SIG-M5 treated with dmso at 0.1 percent for 504 hours (cell line): ENCODE results near the gene KIF3B.
"Not testable (repeated sequence)": the region's sequence is repeated elsewhere in the genome, so short reads cannot be mapped to it uniquely, and the experiment has no call there.

Experiments
- DNase-seq: peaks from one replicate; lab custom pipeline; 2025; ENCODE audit not compliant: unreplicated experiment; lab: John Stamatoyannopoulos, UW

KIF3B gene

DNA sequence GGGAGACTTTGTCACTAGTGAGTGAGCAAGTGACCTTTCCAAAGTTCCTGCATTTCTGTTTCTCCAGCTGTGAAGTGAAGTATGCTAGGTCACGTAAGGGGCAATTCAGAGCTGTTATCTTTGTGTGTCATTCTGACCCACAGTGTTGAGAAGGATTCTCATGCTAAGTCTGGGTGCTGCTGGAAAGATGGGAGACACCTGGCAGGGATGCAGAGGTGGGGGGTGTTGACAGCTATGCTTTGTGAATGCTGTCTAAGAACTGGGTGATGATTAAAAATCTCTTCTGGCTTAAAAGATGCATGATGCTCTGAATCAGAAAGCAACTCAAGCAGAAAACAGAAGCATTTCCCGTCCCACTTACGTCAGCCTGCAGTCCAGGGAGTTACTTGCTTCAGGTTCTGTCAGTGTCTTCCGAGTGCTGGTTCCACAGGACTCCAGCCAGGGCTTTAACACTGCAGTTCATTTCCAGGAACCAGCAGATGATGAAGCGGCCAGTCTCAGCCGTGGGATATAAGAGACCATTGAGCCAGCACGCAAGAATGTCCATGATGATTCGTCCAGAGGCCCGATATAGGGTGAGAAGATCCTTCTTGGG lies 49.7 kb downstream of the KIF3B start:
- DNase-seq, result no peak

DNA sequence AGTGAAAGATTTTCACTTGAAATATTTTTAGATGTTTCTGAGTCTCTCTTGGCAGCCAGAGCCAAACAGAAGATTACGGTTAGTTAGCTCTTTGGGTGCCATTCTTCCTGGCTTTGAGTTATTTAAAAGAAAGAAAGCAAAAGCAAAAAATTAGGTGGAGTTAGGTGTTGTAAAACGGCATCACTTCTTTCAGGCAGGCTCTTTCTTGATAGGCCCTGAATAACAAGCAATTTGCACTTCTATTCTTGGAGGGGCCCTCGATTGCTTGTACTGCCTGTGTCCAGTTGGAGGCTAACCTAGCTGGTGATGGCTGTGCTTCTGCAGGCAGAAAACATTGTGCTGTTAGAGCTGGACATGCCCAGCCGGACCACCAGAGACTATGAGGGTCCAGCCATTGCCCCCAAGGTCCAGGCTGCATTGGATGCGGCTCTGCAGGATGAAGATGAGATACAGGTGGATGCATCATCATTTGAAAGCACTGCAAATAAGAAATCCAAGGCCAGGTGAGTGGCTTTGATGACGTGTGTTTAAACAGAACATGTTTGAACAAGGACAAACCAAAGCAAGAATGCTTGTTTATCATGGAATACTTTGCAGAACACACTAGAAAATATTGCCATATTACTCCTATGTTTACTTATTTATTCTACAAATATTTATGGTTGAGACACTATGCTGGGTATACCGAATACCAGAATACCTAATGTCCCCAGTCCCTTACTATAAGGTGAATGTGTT lies 52.5 kb downstream of the KIF3B start:
- no peak for DNase-seq

DNA sequence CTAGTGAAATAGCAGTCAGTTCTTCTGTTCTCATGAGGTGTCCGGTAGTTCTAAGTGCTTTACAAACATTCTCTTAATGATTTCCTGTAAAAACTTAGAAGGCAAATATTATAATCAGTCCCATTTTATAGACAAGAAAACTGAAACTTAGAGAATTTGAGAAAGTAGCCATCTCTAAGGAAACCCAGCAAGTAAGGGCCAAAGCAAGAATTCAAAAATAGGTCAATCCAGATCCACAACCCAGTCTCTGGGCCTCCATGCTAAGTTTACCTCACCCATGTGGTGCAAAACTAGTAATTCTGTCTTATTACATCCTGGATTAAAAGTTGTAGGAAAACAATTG lies 53.1 kb downstream of the KIF3B start:
- no peak for DNase-seq

DNA sequence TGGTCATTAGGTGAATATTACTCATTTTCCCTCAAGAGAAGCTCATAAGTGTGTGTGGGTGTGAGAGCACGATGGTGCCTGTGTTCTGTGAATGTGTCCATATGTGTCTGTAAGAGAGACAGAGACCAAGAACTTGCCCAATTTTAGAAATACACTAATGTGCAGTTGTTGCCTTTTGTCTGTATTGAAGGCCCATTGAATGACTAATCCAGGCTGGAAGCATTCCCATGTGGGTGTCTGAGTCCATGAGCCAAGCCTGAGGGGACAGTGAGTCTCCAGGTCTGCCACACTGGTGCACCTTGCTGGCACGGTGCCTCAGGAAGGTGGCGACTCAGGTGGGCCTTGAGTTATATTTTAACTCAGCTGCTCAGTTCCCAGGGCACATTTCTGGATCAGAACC lies 55.2 kb downstream of the KIF3B start:
- no peak for DNase-seq

DNA sequence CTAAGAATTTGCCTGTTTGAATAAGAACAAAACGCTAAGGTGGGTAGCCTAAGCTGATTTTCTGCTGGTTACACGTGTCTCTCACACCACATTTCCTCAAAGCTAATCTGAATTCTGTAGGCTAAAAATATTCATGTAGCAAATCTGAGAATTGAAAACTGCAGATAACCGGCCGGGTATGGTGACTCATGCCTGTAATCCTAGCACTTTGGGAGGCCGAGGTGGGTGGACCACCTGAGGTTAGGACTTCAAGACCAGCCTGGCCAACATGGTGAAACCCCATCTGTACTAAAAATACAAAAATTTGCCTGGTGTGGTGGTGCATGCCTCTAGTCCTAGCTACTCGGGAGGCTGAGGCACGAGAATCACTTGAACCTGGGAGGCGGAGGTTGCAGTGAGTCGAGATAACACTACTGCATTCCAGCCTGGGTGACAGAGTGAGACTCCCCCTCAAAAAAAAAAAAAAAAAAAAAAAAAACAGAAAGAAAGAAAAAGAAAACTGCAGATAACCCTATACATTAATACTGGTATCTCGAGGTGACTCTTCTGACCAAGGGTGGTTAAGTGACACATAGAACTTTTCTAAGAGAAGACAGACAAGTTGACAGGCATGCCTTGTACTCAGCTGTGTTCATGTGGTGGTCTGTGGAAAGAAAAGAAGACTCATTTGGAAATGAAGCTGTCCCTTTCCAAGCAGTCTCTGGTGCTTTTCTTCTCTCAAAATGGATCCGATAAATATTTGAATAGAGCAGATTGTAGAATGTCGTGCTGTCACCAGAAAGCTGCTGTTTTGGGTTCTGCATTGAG lies 55.9 kb downstream of the KIF3B start:
- no peak for DNase-seq

DNA sequence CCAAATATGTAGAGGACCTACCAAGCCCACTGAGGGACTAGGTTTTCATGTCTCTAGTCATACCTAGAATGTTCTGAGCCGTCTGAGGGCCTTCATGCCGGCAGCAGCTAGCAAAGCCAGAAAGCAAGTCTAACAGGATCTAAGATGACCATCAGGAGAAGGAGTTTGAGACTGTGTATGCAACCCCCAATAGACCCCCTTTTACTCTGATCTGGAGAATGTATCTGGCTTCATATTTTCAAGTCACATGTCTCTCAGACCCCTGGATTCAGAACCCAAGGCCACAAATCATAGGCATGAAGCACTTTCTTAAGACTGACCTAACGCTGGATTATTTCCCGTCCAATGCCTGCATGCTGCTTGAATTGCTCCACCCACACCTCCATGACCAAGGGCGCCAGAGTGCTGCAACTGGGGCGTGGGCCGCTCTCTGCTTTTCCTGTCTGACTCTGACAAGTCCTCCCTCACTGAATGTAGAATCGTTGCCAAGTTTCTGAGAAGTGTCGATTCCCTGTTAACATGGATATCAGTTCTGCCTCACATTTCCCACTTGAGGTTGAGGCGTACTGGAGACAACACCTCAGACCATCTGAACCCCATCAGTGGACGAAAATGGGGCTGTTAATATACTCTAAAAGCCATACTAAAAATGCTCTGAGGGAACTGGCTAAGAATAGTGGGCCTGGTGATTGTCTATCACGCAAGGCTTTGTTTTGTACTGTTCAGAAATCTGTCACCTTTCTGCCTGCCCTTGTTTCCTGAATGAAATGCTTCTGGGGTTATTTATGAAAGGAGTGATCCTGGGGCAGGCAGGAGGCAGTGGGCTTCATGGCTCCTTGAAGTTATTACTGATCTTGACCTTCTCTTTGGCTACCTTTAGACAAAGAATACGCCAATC lies 56.8 kb downstream of the KIF3B start:
- DNase-seq, result no peak

DNA sequence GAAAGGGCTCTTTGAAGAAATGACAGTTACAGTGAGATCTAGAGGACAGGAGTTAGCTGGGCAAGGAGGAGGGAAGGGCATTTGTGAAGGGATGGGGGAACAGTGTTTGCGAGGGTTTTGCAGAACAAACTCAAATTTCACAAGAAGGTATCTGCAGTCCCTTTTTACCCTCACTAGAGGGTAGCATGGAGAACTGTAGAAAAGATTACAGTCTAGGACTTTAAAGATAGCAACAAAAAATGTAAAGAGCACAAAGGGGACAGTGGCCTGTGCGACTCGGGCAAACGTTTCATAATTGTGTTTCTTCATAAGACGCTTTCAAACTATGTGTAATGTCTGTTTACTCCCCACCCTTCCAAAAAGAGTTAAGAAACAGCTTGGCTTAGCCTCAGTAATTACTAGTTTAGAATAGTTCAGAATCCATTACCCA lies 59.5 kb downstream of the KIF3B start:
- DNase-seq, result peak; percentile 95

DNA sequence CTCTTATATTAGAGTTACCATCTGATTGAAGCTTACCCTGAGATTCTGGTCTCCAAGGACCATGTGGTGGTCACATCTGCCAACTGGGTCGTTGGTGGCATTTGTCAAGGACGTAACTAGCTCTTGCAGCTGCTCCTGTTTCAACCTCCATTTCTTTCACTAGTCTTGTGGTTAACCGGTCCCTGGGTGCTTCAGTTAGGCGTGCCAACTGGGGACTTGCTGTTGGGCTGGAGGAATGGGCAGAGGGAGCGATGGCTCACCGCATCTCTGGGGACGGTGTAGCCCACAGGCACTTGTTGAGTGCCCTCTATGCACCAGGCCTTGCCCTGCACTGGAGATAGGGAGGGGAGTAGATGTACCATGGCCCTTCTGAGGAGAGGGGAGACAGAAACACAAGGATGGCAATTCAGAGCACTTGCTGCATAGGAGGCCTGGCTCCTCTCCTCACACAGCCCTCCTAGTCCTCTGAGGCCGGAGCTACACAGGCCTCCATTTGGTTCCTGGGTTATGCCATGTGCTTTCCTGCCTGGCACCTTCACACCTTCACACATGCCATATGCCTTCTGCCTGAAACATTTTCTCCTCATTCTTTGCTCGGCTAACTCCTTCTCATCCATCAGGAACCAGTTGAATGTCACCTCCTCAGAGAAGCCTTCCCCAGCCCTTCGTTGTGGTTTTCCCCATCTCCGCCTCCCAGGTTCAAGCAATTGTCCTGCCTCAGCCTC lies 60.6 kb downstream of the KIF3B start:
- no peak for DNase-seq

DNA sequence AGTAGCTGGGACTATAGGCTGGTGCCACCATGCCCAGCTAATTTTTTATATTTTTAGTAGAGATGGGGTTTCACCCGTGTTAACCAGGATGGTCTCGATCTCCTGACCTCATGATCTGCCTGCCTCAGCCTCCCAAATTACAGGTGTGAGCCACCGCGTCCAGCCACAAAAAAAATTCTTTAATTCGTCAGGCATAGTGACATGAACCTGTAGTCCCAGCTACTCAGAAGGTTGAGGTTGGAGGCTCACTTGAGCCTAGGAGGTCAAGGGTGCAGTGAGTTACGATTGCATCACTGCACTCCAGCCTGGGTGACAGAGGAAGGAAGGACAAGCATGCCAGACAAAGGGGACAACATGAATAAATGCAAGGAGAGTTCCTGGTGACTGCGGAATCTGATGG lies 61.2 kb downstream of the KIF3B start:
- no peak for DNase-seq

DNA sequence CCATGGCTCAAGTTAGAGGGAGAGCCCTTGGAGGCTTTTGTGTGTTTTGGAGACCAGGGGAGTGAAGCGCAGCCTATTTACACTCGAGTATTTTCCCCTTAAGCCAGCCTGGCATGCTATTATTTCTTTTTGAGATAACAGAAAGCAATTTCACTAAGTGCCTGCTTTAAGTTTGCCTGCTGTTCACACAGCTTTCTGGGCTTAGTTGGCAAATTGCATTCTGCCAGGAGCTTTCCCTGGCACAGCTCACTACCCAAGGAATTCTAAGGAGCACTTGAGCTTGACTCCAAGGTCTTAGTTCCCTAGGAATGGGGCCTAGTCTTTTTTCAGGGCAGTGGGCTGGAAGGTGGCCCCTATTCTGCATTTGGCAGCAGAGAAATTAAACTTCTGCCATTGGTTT lies 61.7 kb downstream of the KIF3B start:
- DNase-seq, result no peak

DNA sequence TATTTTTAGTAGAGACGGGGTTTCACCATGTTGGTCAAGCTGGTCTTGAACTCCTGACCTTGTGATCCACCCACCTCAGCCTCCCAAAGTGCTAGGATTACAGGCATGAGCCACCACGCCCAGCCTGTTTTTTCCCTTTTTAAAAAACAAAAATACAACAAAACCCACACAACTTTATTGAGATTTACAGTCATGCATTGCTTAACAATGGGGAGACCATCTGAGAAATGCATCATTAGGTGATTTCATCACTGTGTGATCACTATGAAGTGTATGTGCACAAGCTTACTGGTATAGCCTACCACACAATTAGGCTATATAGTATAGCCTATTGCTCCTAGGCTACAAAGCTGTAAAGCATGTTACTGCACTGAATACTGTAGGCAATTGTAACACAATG lies 63.6 kb downstream of the KIF3B start:
- not testable (repeated sequence) for DNase-seq

DNA sequence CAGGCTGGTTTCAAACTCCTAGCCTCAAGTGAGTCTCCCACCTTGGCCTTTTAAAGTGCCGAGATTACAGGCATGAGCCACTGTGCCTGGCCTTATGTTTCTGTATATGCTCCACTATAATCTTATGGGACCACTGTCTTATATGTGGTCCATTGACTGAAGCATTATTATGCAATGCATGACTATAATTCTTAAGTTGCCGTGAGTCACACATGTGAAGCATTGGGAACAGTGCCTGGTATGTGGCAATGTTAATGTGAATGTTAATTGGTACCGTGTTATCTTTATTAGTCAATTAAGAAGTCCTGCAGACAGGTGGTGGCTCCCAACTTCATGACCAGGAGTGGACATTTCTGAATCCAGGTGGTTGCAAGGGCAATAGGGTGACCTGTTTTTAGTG lies 66.0 kb downstream of the KIF3B start:
- DNase-seq, result peak; percentile 64

DNA sequence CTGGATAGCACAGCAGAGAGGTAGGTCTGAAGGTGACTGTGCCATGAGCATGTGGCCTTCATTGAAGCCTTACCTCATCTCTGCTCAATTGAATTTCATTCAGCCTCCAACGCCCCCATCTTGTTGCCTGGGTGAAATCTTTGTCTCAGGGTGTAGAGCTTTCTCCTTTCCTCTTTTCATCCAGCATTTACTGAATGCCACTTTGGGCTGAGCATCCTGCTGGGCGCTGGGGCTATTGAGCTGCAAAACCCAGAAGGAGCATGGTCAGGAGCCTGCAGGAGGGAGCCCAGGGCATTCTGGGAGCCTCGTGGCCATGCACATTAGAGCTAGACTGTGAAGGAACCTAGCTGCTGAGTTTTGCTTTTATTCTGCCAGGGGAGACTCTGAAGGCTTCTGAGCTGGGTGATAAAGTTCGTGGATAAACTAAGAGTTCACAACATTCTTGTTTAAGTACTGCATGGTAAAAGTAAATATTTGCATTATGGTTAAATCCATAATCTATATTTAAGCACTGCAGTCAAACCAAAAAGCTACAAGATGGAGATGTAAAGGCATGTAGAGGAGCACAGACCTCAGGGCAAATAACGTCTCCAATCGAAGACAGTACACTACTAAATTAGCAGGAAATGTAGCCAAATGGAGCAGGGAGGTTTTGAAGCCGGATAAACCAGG lies 67.5 kb downstream of the KIF3B start:
- no peak for DNase-seq

DNA sequence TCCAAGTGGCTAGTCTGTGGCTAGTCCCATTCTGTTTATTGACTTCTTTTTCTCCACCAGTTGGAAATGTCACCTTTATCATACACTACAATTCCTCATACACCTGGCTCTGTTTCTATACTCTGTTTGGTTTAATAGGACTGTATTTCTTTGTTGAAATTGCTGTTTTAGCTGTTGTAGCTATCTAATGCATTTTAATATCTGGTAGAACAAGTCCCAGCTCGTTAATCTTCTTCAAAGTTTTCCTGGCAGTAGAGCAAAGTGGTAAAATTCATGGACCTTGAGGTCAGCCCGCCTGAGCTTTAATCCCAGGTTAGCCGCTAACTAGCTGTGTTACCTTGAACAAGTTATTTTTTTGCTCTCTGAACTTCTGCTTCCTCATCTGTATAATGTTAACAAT lies 70.8 kb downstream of the KIF3B start:
- DNase-seq, result no peak

DNA sequence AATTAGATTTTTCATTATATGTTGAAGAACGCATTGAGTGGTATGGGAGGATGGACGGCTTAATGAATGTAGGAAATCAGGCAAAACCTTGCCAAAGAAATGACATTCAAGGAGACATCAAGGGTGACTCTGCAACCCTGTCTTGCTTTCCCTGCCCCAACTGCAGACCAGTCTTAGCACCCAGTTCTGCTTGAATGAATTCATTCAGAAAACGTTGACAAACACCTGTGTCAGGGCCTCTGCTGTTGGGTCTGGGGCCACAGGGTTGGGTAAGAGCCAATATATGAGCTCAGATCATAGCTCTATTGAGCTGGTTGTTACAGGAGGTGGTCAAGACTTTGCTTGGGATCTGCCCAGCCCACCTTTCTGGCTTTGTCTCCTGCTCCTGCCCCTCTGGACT lies 73.0 kb downstream of the KIF3B start:
- no peak for DNase-seq

DNA sequence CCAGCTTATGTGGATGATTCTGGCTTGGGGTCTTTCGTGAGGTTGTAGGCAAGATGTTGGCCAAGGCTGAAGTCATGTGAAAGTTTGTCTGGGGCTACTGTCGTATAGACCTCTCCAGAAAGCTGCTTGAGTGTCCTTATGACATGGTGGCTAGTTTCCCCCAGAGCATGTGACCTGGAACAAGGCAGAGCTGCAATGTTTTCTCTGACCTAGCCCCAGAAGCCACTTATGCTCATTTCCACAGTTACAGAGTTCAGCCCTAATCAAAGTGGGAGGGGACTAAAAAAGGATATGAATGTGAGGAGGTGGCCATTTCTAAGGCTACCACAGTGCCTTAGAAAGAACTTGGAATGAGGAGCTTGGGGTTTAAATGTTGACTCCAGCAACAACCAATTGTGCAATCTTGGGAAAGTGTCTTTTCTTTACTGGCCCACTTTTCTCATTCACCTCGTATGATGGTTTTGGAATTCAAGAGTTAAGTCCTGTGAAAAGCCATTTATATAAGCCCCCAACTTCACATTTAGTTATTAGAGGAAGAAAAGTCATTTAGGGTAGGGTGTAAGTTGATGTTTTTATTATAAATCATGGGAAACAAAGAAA lies 74.8 kb downstream of the KIF3B start:
- no peak for DNase-seq

DNA sequence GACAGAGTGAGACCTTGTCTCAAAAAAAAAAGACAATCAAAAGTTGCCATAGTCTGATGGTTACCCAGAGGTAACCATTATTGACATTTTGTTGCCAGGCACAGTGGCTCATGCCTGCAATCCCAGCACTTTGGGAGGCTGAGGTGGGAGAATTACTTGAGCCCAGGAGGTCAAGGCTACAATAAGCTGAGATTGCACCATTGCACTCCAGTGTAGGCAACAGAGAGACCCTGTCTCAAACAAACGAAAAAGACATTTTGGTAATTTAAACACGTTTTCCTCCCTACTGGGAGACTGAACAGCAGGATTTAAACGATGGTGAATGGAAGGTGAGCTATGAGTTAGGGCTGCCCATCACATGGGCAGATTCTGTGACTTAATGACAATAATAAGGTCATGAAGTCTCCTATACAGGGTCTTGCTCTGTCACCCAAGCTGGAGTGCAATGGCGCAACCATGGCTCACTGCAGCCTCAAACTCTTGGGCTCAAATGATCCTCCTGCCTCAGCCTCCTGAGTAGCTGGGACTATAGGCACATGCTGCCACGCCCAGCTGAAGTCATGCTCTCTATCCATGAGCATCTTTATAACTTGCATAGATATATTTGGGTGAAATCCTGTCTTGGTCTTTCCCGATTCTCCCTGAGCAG lies 76.5 kb downstream of the KIF3B start:
- no peak for DNase-seq

DNA sequence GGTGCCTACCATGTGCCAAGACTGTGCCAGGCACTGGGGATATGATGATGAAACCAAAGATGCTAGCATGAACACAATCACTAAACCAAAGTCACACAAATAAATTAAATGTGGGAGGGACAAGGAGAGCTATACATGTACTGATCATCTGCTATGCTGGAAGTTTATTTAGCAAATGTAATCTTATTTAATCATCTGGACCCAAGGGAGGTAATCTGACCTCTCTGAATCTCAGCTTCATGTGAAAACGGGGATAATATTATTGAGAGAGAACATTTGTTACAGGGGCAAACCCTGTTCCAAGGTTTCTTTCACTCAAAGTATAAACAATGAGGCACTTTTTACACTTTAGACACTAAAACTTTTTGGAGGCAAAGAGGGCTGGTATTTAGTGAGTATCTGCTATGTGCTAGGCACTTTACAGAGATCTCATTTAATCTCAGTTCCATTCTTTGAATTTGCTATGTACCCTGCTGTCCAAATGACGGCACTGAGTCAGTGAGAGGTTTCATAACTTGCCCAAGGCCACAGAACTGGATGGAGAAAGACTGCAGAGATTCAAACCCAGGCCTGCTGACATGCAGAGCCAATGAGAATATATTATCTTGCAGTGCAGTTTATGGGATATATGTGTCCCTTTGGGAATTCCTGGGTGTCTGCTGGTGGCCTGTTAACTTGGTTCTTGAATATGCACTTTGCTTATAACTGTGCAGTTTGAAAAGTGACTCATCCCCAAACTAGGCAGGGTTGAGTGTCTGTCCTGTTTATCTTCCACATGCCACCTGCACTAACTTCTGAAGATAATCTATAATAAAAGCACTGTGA lies 77.4 kb downstream of the KIF3B start:
- no peak for DNase-seq
